HG03196 (cell line): Measurements from ENCODE around the gene HPSE2.
"Not testable (repeated sequence)": the region's sequence is repeated elsewhere in the genome, so short reads cannot be mapped to it uniquely, and the experiment has no call there.

Source experiments
- ATAC-seq: cut with Tn5 transposase; IDR thresholded peaks from one replicate; pipeline ENCODE4 v1.9.1; 2021; ENCODE audit not compliant: unreplicated experiment

Gene HPSE2

GRCh38 chr10:98577168-98577567 is 658.5 kb downstream of the HPSE2 start:
- no peak for ATAC-seq

- ATAC-seq, result no peak
These were observed 659.6 kb downstream of the HPSE2 start for GRCh38 chr10:98576096-98576495.

- ATAC-seq, result no peak
These were observed 663.1 kb downstream of the HPSE2 start for GRCh38 chr10:98572594-98572993.

- no peak for ATAC-seq
These were observed 664.8 kb downstream of the HPSE2 start for GRCh38 chr10:98570834-98571233.

- no peak for ATAC-seq
These were observed 665.8 kb downstream of the HPSE2 start for GRCh38 chr10:98569853-98570252.

GRCh38 chr10:98568551-98568950 is 667.1 kb downstream of the HPSE2 start:
- ATAC-seq, result no peak

- ATAC-seq, result no peak
These were observed 668.1 kb downstream of the HPSE2 start for GRCh38 chr10:98567391-98568133.

- ATAC-seq, result no peak
These were observed 671.8 kb downstream of the HPSE2 start for GRCh38 chr10:98563811-98564210.

GRCh38 chr10:98560565-98560964 is 675.1 kb downstream of the HPSE2 start:
- no peak for ATAC-seq

GRCh38 chr10:98556061-98556460 is 679.6 kb downstream of the HPSE2 start:
- ATAC-seq, result no peak

GRCh38 chr10:98555021-98555619 is 680.5 kb downstream of the HPSE2 start:
- ATAC-seq, result no peak

GRCh38 chr10:98541561-98541960 is 694.1 kb downstream of the HPSE2 start:
- ATAC-seq, result not testable (repeated sequence)

GRCh38 chr10:98539578-98539977 is 696.1 kb downstream of the HPSE2 start:
- no peak for ATAC-seq

GRCh38 chr10:98538472-98538871 is 697.2 kb downstream of the HPSE2 start:
- no peak for ATAC-seq

GRCh38 chr10:98536551-98536950 is 699.1 kb downstream of the HPSE2 start:
- no peak for ATAC-seq

GRCh38 chr10:98533746-98534445 is 701.8 kb downstream of the HPSE2 start:
- no peak for ATAC-seq

- ATAC-seq, result no peak
These were observed 702.4 kb downstream of the HPSE2 start for GRCh38 chr10:98533241-98533640.

- ATAC-seq, result no peak
These were observed 706.9 kb downstream of the HPSE2 start for GRCh38 chr10:98528805-98529183.

- ATAC-seq, result no peak
These were observed 707.4 kb downstream of the HPSE2 start for GRCh38 chr10:98528166-98528804.

GRCh38 chr10:98525969-98526368 is 709.7 kb downstream of the HPSE2 start:
- ATAC-seq, result no peak

- ATAC-seq, result no peak
These were observed 711.5 kb downstream of the HPSE2 start for GRCh38 chr10:98524124-98524523.

GRCh38 chr10:98519841-98520240 is 715.8 kb downstream of the HPSE2 start:
- ATAC-seq, result no peak
